Measurements from ENCODE around the gene DBNDD1. TPM values are rescaled to one million over a fixed set of nuclear protein-coding genes. Genes with fewer than 3 reads are reported as not detected.

Gene DBNDD1
- total and polyA plus RNA-seq, 2 experiments from 2014 or later = 63.3 to 90.8 TPM

- Histone ChIP-seq H3K9me2 (ENCODE audit: insufficient read depth) (no peaks in the 10 kb centered on the region), H4K20me1 (replicated peaks; ENCODE audit: insufficient read depth) (peaks cover 12% of the 10 kb centered on the region), H3K36me3 (ENCODE audit: insufficient read depth) (no peaks in the 10 kb centered on the region), H2AFZ (no peak overlapping the region), H3K4me3 (no peak overlapping the region), H3K79me2 (replicated peaks; ENCODE audit: insufficient read depth) (peaks cover 19% of the 10 kb centered on the region), H3F3A (replicated peaks; ENCODE audit: low read depth) (peaks cover 23% of the 10 kb centered on the region; the same call in 1 of the 2 replicates), H3K4me1 (ENCODE audit: insufficient read depth) (peaks cover 17% of the 10 kb centered on the region), H3K27ac (ENCODE audit: low read depth) (no peak overlapping the region), H3K4me2 (no peak overlapping the region), H3K27me3 (ENCODE audit: insufficient read depth) (no peaks in the 10 kb centered on the region)
- TF ChIP-seq CTCF (conservative IDR thresholded peaks at IDR 0.05; ENCODE audit: low read depth in 2 of 2) (no peak), STAT1 (IDR thresholded peaks at IDR 0.05; ENCODE audit: unreplicated experiment) (no peak), EZH2phosphoT487 (IDR thresholded peaks at IDR 0.05; ENCODE audit: unreplicated experiment) (no peak), CREB1 (CRISPR knock-in tag; IDR thresholded peaks at IDR 0.05; ENCODE audit: low read depth) (no peak)
- ATAC-seq = no peak
- Mint-ChIP-seq H3K27ac (no peak overlapping the region), H3K4me3 (no peak overlapping the region), H3K36me3 (ENCODE audit: low read depth) (peaks cover 19% of the 10 kb centered on the region), H3K27me3 (ENCODE audit: insufficient read depth, low read depth, poor library complexity) (peaks cover 15% of the 10 kb centered on the region), H3K4me1 (peaks cover 12% of the 10 kb centered on the region), H3K9me3 (peaks cover 3% of the 10 kb centered on the region; the same call in 1 of the 3 replicates)
- DNase-seq (ENCODE audit: low spot score) = no peak
Observed at GRCh38 chr16:90015586-90016338, 3.5 kb downstream of the DBNDD1 start.

GRCh38 chr16:90012991-90013745, 6.1 kb downstream of the DBNDD1 start:
- Histone ChIP-seq H3K79me2 (replicated peaks; ENCODE audit: insufficient read depth) (peaks cover 17% of the 10 kb centered on the region), H3F3A (replicated peaks; ENCODE audit: low read depth) (peaks cover 8% of the 10 kb centered on the region; the same call in 1 of the 2 replicates), H3K9me2 (ENCODE audit: insufficient read depth) (no peaks in the 10 kb centered on the region), H2AFZ (no peak overlapping the region), H4K20me1 (replicated peaks; ENCODE audit: insufficient read depth) (peaks cover 11% of the 10 kb centered on the region), H3K36me3 (ENCODE audit: insufficient read depth) (no peaks in the 10 kb centered on the region), H3K4me1 (ENCODE audit: insufficient read depth) (peaks cover 7% of the 10 kb centered on the region; the same call in 1 of the 2 replicates), H3K27ac (ENCODE audit: low read depth) (no peak overlapping the region), H3K27me3 (ENCODE audit: insufficient read depth) (no peaks in the 10 kb centered on the region), H3K4me3 (no peak overlapping the region), H3K4me2 (no peak overlapping the region)
- H3K4me1 Mint-ChIP-seq = peaks cover 2% of the 10 kb centered on the region; the same call in 1 of the 3 replicates
- H3K36me3 Mint-ChIP-seq (ENCODE audit: low read depth) = peaks cover 19% of the 10 kb centered on the region
- no peak overlapping the region for H3K4me3 Mint-ChIP-seq
- no peaks in the 10 kb centered on the region for H3K9me3 Mint-ChIP-seq
- no peak for DNase-seq (ENCODE audit: low spot score)
- no peak for ATAC-seq
- H3K27me3 Mint-ChIP-seq (ENCODE audit: insufficient read depth, low read depth, poor library complexity) = peaks cover 7% of the 10 kb centered on the region
- no peak overlapping the region for H3K27ac Mint-ChIP-seq
- TF ChIP-seq STAT1 (IDR thresholded peaks at IDR 0.05; ENCODE audit: unreplicated experiment) (no peak), JUNB (IDR thresholded peaks at IDR 0.05; ENCODE audit: unreplicated experiment) (no peak), EZH2 (IDR thresholded peaks at IDR 0.05; ENCODE audit: low read depth, unreplicated experiment) (no peak), POLR2AphosphoS5 (IDR thresholded peaks at IDR 0.05; ENCODE audit: low read depth) (no peak), ZNF331 (CRISPR knock-in tag; IDR thresholded peaks at IDR 0.05; ENCODE audit: low read depth) (no peak), EZH2phosphoT487 (IDR thresholded peaks at IDR 0.05; ENCODE audit: unreplicated experiment) (no peak), ETS1 (IDR thresholded peaks at IDR 0.05) (no peak), ZNF114 (CRISPR knock-in tag; IDR thresholded peaks at IDR 0.05) (no peak), CREB1 (CRISPR knock-in tag; IDR thresholded peaks at IDR 0.05; ENCODE audit: low read depth) (no peak), NANOG (IDR thresholded peaks at IDR 0.05; ENCODE audit: borderline replicate concordance) (no peak)
